HEK293 (cell line): ENCODE results near the gene ANAPC5.
A peak's percentile ranks its signal among the peaks of the same experiment; 100 is the strongest.

Source experiments
- CTCF ChIA-PET: fragments of 350-600 bp; formaldehyde crosslinking; extraction: SDS; loops from one replicate; lab custom pipeline; 2021; ENCODE audit warnings: antibody characterized with exemption; lab: Yijun Ruan, JAX
- POLR2A ChIA-PET: fragments of 300-600 bp; formaldehyde crosslinking; extraction: SDS; loops from one replicate; lab custom pipeline; 2020; ENCODE audit warnings: antibody characterized with exemption, inconsistent platforms; lab: Yijun Ruan, JAX
- H3K27ac ChIP-seq: fragments of 200-500 bp; sonication (Bioruptor generic); 2 replicates; pipeline ENCODE4 v1.5.1; 2014; ENCODE audit warnings: low read depth, low read length, control low read depth, inconsistent platforms; ENCODE audit errors: extremely low read depth
- H3K36me3 ChIP-seq, 2 experiments: fragments of 200-500 bp in 1 of 2; sonication (Bioruptor generic) in 1 of 2; 1 replicate in 1 of 2; 2 replicates in 1 of 2; pipeline ENCODE4 v1.5.1; 2014 to 2017; ENCODE audit warnings: inconsistent platforms in 2 of 2, low read length in 2 of 2; ENCODE audit not compliant: control insufficient read depth in 2 of 2, insufficient read depth in 1 of 2
- H3K4me1 ChIP-seq: fragments of 200-500 bp; sonication (Bioruptor generic); 2 replicates; pipeline ENCODE4 v1.5.1; 2014; ENCODE audit warnings: mild to moderate bottlenecking, low read length, inconsistent platforms; ENCODE audit not compliant: control insufficient read depth, insufficient read depth
- H3K4me3 ChIP-seq: 2 replicates; pipeline ENCODE4 v1.5.1; 2011; ENCODE audit warnings: low read depth, mild to moderate bottlenecking, control low read depth, low read length, moderate library complexity
- H3K9me3 ChIP-seq: fragments of 200-500 bp; sonication (Bioruptor generic); 2 replicates; pipeline ENCODE4 v1.5.1; 2014; ENCODE audit warnings: low read depth, low read length, inconsistent platforms; ENCODE audit not compliant: control insufficient read depth, insufficient read depth
- CTCF ChIP-seq: fragments of 450-650 bp; formaldehyde crosslinking; IDR thresholded peaks from 2 replicates; pipeline ENCODE4 v1.5.1; 2016; ENCODE audit warnings: missing biosample characterization, missing genetic modification characterization
- GLIS1 ChIP-seq: fragments of 450-650 bp; formaldehyde crosslinking; IDR thresholded peaks from 2 replicates; pipeline ENCODE4 v1.5.1; 2016; ENCODE audit warnings: missing biosample characterization, missing genetic modification characterization
- PRDM10 ChIP-seq: fragments of 450-650 bp; formaldehyde crosslinking; IDR thresholded peaks from 2 replicates; pipeline ENCODE4 v1.5.1; 2016; ENCODE audit warnings: missing biosample characterization, missing genetic modification characterization
- ZBTB49 ChIP-seq: fragments of 450-650 bp; formaldehyde crosslinking; IDR thresholded peaks from 2 replicates; pipeline ENCODE4 v1.5.1; 2016; ENCODE audit warnings: missing biosample characterization, missing genetic modification characterization, low read depth
- ZFP3 ChIP-seq: fragments of 450-650 bp; formaldehyde crosslinking; IDR thresholded peaks from 2 replicates; pipeline ENCODE4 v1.5.1; 2016; ENCODE audit warnings: low read depth, missing biosample characterization, missing genetic modification characterization
- ZNF112 ChIP-seq: fragments of 450-650 bp; formaldehyde crosslinking; IDR thresholded peaks from 2 replicates; pipeline ENCODE4 v1.5.0; 2017; ENCODE audit warnings: missing biosample characterization, missing genetic modification characterization
- ZNF146 ChIP-seq: fragments of 450-650 bp; formaldehyde crosslinking; IDR thresholded peaks from 2 replicates; pipeline ENCODE4 v1.5.1; 2016; ENCODE audit warnings: missing biosample characterization, missing genetic modification characterization
- ZNF174 ChIP-seq: fragments of 450-650 bp; formaldehyde crosslinking; IDR thresholded peaks from 2 replicates; pipeline ENCODE4 v1.5.0; 2017; ENCODE audit warnings: missing biosample characterization, mild to moderate bottlenecking, missing genetic modification characterization
- ZNF26 ChIP-seq: fragments of 450-650 bp; formaldehyde crosslinking; IDR thresholded peaks from 2 replicates; pipeline ENCODE4 v1.5.1; 2016; ENCODE audit warnings: missing biosample characterization, missing genetic modification characterization
- ZNF280C ChIP-seq: fragments of 450-650 bp; formaldehyde crosslinking; IDR thresholded peaks from 2 replicates; pipeline ENCODE4 v1.5.1; 2016; ENCODE audit warnings: missing biosample characterization, missing genetic modification characterization
- ZNF37A ChIP-seq: fragments of 450-650 bp; IDR thresholded peaks from 2 replicates; pipeline ENCODE4 v1.5.1; 2018; ENCODE audit warnings: missing biosample characterization, missing genetic modification characterization
- ZNF549 ChIP-seq: fragments of 450-650 bp; IDR thresholded peaks from 2 replicates; pipeline ENCODE4 v1.5.1; 2018; ENCODE audit warnings: missing biosample characterization, missing genetic modification characterization, mild to moderate bottlenecking, inconsistent platforms, moderate library complexity
- ZNF624 ChIP-seq: fragments of 450-650 bp; formaldehyde crosslinking; IDR thresholded peaks from 2 replicates; pipeline ENCODE4 v1.5.1; 2017; ENCODE audit warnings: missing biosample characterization, missing genetic modification characterization

Gene ANAPC5

GRCh38 chr12:121273364-121273896 is 78.8 kb downstream of the ANAPC5 start:
- H3K36me3 ChIP-seq, result peaks cover 14 to 35% of the 10 kb centered on the region in 2 experiments; a peak in 2 of 3 replicates
- ChIA-PET POLR2A (no interaction called here), CTCF (interaction anchor here (0.5 to 0.8 kb wide), 5 partner anchors 45 to 468 kb away, joined by 3 to 9 read pairs (median 3); no protein-coding TSS in a partner anchor)
- no peak overlapping the region for H3K27ac ChIP-seq
- H3K4me3 ChIP-seq, result no peak overlapping the region
- no peaks in the 10 kb centered on the region for H3K4me1 ChIP-seq
- TF ChIP-seq ZNF174 (tag by site-specific recombination) (no peak), ZNF37A (tag by site-specific recombination) (peak; percentile 90), ZNF549 (tag by site-specific recombination) (no peak), PRDM10 (tag by site-specific recombination) (no peak), ZNF624 (no peak), GLIS1 (tag by site-specific recombination) (no peak), ZNF280C (no peak)
- no peaks in the 10 kb centered on the region for H3K9me3 ChIP-seq

GRCh38 chr12:121267822-121268221 is 84.4 kb downstream of the ANAPC5 start:
- Histone ChIP-seq H3K36me3 (peaks cover 27 to 58% of the 10 kb centered on the region in 2 experiments; a peak in 2 of 3 replicates), H3K4me1 (no peaks in the 10 kb centered on the region), H3K27ac (no peak overlapping the region), H3K4me3 (no peak overlapping the region), H3K9me3 (no peaks in the 10 kb centered on the region)
- ChIA-PET POLR2A (no interaction called here), CTCF (interaction anchor here (0.6 kb wide), 1 partner anchor 32 kb away, joined by 4 read pairs; no protein-coding TSS in a partner anchor)
- TF ChIP-seq ZNF549 (tag by site-specific recombination) (no peak), ZBTB49 (no peak), CTCF (tag by site-specific recombination) (no peak), ZNF26 (tag by site-specific recombination) (no peak), ZNF146 (peak; percentile 56), ZNF112 (tag by site-specific recombination) (no peak), ZFP3 (tag by site-specific recombination) (no peak)
- TF ChIP-seq, all 188 proteins: peak for 1
